MCF 10A (cell line): ENCODE measurements around the gene POFUT1. TPM values are rescaled to one million over a fixed set of nuclear protein-coding genes. Genes with fewer than 3 reads are reported as not detected.
"Not testable (repeated sequence)": the region's sequence is repeated elsewhere in the genome, so short reads cannot be mapped to it uniquely, and the experiment has no call there.

Experiments
- BruUV-seq: library from RNA; stranded (reverse); fragments of 400-500 nt; replicated peaks from 2 replicates; lab custom pipeline; 2021; lab: Mats Ljungman, UMichigan
- CTCF ChIA-PET: fragments of 300-600 bp; sonication (Branson Sonifier 250); formaldehyde crosslinking; extraction: SDS; loops from one replicate; lab custom pipeline; 2021; ENCODE audit warnings: antibody characterized with exemption, inconsistent platforms; lab: Yijun Ruan, JAX
- POLR2A ChIA-PET: fragments of 300-600, 350-650 bp; sonication (Branson Sonifier 250); formaldehyde crosslinking; extraction: SDS; loops from one replicate; lab custom pipeline; 2020; ENCODE audit warnings: antibody characterized with exemption, inconsistent platforms; lab: Yijun Ruan, JAX
- DNase-seq: peaks from one replicate; pipeline ENCODE4 v3.0.0-alpha.2; 2018; ENCODE audit not compliant: unreplicated experiment
- H3K27ac Mint-ChIP-seq: one replicate; pipeline ENCODE4 v1.8.0; 2022; ENCODE audit warnings: mild to moderate bottlenecking, low read depth, mixed read lengths; ENCODE audit not compliant: unreplicated experiment
- H3K27me3 Mint-ChIP-seq: one replicate; pipeline ENCODE4 v1.8.0; 2022; ENCODE audit warnings: mixed read lengths; ENCODE audit not compliant: insufficient read depth, unreplicated experiment
- H3K36me3 Mint-ChIP-seq: one replicate; pipeline ENCODE4 v1.8.0; 2022; ENCODE audit warnings: mild to moderate bottlenecking, moderate library complexity, mixed read lengths; ENCODE audit not compliant: insufficient read depth, unreplicated experiment
- H3K4me1 Mint-ChIP-seq: one replicate; pipeline ENCODE4 v1.8.0; 2022; ENCODE audit warnings: mixed read lengths; ENCODE audit not compliant: insufficient read depth, unreplicated experiment
- H3K4me3 Mint-ChIP-seq: one replicate; pipeline ENCODE4 v1.8.0; 2022; ENCODE audit warnings: mild to moderate bottlenecking, moderate library complexity, mixed read lengths; ENCODE audit not compliant: unreplicated experiment
- H3K9me3 Mint-ChIP-seq: one replicate; pipeline ENCODE4 v1.8.0; 2022; ENCODE audit warnings: mixed read lengths; ENCODE audit not compliant: unreplicated experiment
- CTCF ChIP-seq: fragments of 200-600 bp; IDR thresholded peaks from one replicate; pipeline ENCODE4 v1.8.0; 2022; ENCODE audit warnings: antibody characterized with exemption, mild to moderate bottlenecking; ENCODE audit not compliant: unreplicated experiment
- intact Hi-C: fragments of 100-400 bp; cut with micrococcal nuclease; formaldehyde crosslinking; loops from 2 replicates; pipeline ENCODE4 v1.14.1; 2022
- total RNA-seq: library from RNA; stranded (reverse); gene quantifications from 2 replicates; pipeline ENCODE4 v1.2.3, GENCODE V29; 2022

The POFUT1 gene
- total RNA-seq, 1 experiment from 2014 or later, result 43.9 TPM

GRCh38 chr20:32244959-32245358 lies 37.3 kb downstream of the POFUT1 start:
- intact Hi-C loops, result no loop called here
- no TSS peak for BruUV-seq
- no peaks in the 10 kb centered on the region for H3K4me1 Mint-ChIP-seq
- H3K36me3 Mint-ChIP-seq, result no peaks in the 10 kb centered on the region
- TF ChIP-seq CTCF, result no peak
- ChIA-PET POLR2A (no interaction called here), CTCF (interaction anchor here (0.6 kb wide), 1 partner anchor 65 kb away, joined by 5 read pairs; no protein-coding TSS in a partner anchor)
- no peak for DNase-seq
- no peak overlapping the region for H3K4me3 Mint-ChIP-seq
- H3K9me3 Mint-ChIP-seq, result no peaks in the 10 kb centered on the region
- no peaks in the 10 kb centered on the region for H3K27me3 Mint-ChIP-seq
- no peak overlapping the region for H3K27ac Mint-ChIP-seq

DNA sequence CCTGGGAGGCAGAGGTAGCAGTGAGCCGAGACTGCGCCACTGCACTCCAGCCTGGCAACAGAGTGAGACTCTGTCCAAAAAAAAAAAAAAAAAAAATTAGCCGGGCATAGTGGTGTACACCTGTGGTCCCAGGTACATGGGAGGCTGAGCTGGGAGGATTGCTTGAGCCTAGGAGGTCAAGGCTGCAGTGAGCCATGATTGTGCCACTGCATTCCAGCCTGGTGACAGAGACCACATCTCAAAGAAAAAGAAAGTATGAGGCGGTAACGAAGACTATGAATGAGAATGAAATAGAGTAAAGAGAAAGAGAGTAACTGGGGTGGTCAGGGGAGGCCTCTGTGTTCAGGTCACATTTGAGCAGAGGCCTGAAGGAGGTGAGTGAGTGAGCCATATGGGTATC lies 38.5 kb downstream of the POFUT1 start:
- H3K27ac Mint-ChIP-seq, intact Hi-C loops: not testable (repeated sequence)
- CTCF ChIA-PET, result interaction anchor here (1.0 kb wide), 1 partner anchor 15 kb away, joined by 5 read pairs; no protein-coding TSS in a partner anchor

DNA sequence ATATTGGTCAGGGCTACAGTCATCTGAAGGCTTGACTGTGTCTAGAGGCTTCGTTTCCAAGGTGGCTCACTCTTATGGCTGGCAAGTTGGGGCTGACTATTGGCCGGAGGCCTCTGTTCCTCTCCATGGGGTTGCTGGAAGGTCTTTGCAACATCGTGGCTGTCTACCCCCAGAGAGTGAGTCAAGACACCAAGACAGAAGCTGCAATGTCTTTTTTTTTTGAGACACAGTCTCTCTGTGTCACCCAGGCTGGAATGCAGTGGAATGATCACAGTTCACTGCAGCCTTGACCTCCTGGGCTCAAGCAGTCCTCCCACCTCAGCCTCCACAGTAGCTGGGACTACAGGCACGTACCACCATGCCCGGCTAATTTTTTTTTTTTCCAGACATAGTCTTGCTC lies 40.4 kb downstream of the POFUT1 start:
- no peaks in the 10 kb centered on the region for H3K4me1 Mint-ChIP-seq
- no TSS peak for BruUV-seq
- DNase-seq, result no peak
- CTCF ChIA-PET, result interaction anchor here (0.5 kb wide), 1 partner anchor 9 kb away, joined by 5 read pairs; no protein-coding TSS in a partner anchor
- intact Hi-C loops, result no loop called here
- H3K36me3 Mint-ChIP-seq, result no peaks in the 10 kb centered on the region
- POLR2A ChIA-PET, result interaction anchor here (0.6 kb wide), 1 partner anchor 27 kb away, joined by 4 read pairs; no protein-coding TSS in a partner anchor
- TF ChIP-seq CTCF, result no peak
- no peak overlapping the region for H3K27ac Mint-ChIP-seq
- H3K4me3 Mint-ChIP-seq, result no peak overlapping the region
- H3K27me3 Mint-ChIP-seq, result peaks cover 12% of the 10 kb centered on the region
- H3K9me3 Mint-ChIP-seq, result no peaks in the 10 kb centered on the region

More for the DNA sequence above, 38.5 kb downstream of the POFUT1 start:
- H3K9me3 Mint-ChIP-seq, H3K27me3 Mint-ChIP-seq, H3K4me1 Mint-ChIP-seq, DNase-seq, BruUV-seq, H3K36me3 Mint-ChIP-seq, H3K4me3 Mint-ChIP-seq, POLR2A ChIA-PET: not testable (repeated sequence)

DNA sequence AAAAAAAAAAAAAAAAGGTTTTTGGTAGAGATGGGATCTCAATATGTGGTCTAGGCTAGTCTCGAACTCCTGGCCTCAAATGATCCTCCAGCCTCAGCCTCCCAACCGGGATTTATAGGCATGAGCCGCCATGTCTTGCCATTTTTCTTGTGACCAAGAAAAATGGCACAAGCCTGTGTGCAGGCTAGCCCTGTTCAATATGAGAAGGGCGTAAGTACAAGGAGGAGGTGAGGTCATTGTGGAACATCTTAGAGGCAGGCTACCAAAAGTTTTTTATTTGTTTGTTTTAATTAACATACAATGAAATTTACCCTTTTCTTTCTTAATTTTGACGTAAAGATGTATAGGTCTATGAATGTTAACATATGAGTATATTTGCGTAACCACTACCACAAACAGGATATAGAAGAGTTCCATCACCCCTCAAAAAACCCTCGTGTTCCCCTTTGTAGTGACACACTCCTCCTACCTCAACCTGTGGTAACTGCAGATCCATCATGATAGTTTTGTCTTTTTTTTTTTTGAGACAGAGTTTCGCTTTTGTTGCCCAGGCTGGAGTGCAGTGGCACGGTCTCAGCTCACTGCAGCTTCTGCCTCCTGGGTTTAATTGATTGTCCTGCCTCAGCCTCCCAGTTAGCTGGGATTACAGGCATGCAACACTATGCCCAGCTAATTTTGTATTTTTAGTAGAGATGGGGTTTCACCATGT lies 41.5 kb downstream of the POFUT1 start:
- POLR2A ChIA-PET, result interaction anchor here (1.4 kb wide), 1 partner anchor 10 kb away, joined by 7 read pairs; no protein-coding TSS in a partner anchor
- CTCF ChIA-PET, result interaction anchor here (0.8 kb wide), 1 partner anchor 653 kb away, joined by 5 read pairs; no protein-coding TSS in a partner anchor
- H3K4me3 Mint-ChIP-seq, result no peak overlapping the region
- H3K4me1 Mint-ChIP-seq, result no peaks in the 10 kb centered on the region
- no peak for DNase-seq
- intact Hi-C loops, result no loop called here
- no peaks in the 10 kb centered on the region for H3K36me3 Mint-ChIP-seq
- H3K9me3 Mint-ChIP-seq, result no peaks in the 10 kb centered on the region
- H3K27me3 Mint-ChIP-seq, result peaks cover 12% of the 10 kb centered on the region
- BruUV-seq, result no TSS peak
- H3K27ac Mint-ChIP-seq, result no peak overlapping the region
- no peak for TF ChIP-seq CTCF
